Sigmoid colon (tissue), 4 donors: ENCODE results near the gene CST7.

Source experiments
- CTCF ChIP-seq, 4 experiments: fragments of 450-650 bp in 3 of 4; fragments of 200-600 bp in 1 of 4; IDR thresholded peaks; one replicate each; pipeline ENCODE4 v1.5.1; 2016 to 2019; ENCODE audit warnings: antibody characterized with exemption in 4 of 4, mild to moderate bottlenecking in 3 of 4, moderate library complexity in 2 of 4
- POLR2A ChIP-seq, 2 donors: fragments of 450-650 bp; IDR thresholded peaks; one replicate each; pipeline ENCODE4 v1.6.1; 2016; ENCODE audit warnings: antibody characterized with exemption in 2 of 2, mild to moderate bottlenecking in 2 of 2, moderate library complexity in 2 of 2
- POLR2AphosphoS5 ChIP-seq, 4 donors: sonication (generic); formaldehyde crosslinking; IDR thresholded peaks; one replicate each; pipeline ENCODE4 v1.6.1; 2017; ENCODE audit warnings: antibody characterized with exemption in 4 of 4

GRCh38 chr20:24959591-24960301 lies 10.7 kb downstream of the CST7 start:
- TF ChIP-seq CTCF (IDR thresholded peaks at IDR 0.05) (no peak), POLR2A (IDR thresholded peaks at IDR 0.05) (no peak), POLR2AphosphoS5 (IDR thresholded peaks at IDR 0.05) (no peak)
